Lower leg skin (tissue), 3 donors: ENCODE data around the gene CRACR2B.

Experiments
- CTCF ChIP-seq, 3 donors: fragments of 450-650 bp; IDR thresholded peaks; one replicate each; pipeline ENCODE4 v1.5.1; 2016; ENCODE audit warnings: antibody characterized with exemption in 3 of 3, mild to moderate bottlenecking in 3 of 3, moderate library complexity in 2 of 3
- POLR2A ChIP-seq, 2 donors: fragments of 450-650 bp; IDR thresholded peaks; one replicate each; pipeline ENCODE4 v1.6.1; 2016 to 2017; ENCODE audit warnings: antibody characterized with exemption in 2 of 2, mild to moderate bottlenecking in 1 of 2, moderate library complexity in 1 of 2

- TF ChIP-seq CTCF (IDR thresholded peaks at IDR 0.05) (no peak), POLR2A (IDR thresholded peaks at IDR 0.05) (no peak)
Observed at GRCh38 chr11:839875-840617, 12.3 kb downstream of the CRACR2B start.
